ENCODE results near the gene PIGS. TPM values are rescaled to one million over a fixed set of nuclear protein-coding genes. Genes with fewer than 3 reads are reported as not detected.

PIGS gene
- total and polyA plus RNA-seq, 2 of the 13 experiments (the other 11 are each of a cell fraction or from before 2014, with no cell fraction given) = 31.7 to 42.6 TPM

GRCh38 chr17:28552176-28552999 lies 18.9 kb downstream of the PIGS start, which contains the start of gene UNC119 (continued):
- TF ChIP-seq, protein P1, sequence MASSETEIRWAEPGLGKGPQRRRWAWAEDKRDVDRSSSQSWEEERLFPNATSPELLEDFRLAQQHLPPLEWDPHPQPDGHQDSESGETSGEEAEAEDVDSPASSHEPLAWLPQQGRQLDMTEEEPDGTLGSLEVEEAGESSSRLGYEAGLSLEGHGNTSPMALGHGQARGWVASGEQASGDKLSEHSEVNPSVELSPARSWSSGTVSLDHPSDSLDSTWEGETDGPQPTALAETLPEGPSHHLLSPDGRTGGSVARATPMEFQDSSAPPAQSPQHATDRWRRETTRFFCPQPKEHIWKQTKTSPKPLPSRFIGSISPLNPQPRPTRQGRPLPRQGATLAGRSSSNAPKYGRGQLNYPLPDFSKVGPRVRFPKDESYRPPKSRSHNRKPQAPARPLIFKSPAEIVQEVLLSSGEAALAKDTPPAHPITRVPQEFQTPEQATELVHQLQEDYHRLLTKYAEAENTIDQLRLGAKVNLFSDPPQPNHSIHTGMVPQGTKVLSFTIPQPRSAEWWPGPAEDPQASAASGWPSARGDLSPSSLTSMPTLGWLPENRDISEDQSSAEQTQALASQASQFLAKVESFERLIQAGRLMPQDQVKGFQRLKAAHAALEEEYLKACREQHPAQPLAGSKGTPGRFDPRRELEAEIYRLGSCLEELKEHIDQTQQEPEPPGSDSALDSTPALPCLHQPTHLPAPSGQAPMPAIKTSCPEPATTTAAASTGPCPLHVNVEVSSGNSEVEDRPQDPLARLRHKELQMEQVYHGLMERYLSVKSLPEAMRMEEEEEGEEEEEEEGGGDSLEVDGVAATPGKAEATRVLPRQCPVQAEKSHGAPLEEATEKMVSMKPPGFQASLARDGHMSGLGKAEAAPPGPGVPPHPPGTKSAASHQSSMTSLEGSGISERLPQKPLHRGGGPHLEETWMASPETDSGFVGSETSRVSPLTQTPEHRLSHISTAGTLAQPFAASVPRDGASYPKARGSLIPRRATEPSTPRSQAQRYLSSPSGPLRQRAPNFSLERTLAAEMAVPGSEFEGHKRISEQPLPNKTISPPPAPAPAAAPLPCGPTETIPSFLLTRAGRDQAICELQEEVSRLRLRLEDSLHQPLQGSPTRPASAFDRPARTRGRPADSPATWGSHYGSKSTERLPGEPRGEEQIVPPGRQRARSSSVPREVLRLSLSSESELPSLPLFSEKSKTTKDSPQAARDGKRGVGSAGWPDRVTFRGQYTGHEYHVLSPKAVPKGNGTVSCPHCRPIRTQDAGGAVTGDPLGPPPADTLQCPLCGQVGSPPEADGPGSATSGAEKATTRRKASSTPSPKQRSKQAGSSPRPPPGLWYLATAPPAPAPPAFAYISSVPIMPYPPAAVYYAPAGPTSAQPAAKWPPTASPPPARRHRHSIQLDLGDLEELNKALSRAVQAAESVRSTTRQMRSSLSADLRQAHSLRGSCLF (CRISPR knock-in tag; IDR thresholded peaks at IDR 0.05; ENCODE audit: borderline replicate concordance) = no peak
- TF ChIP-seq PHF5A (CRISPR knock-in tag; IDR thresholded peaks at IDR 0.05; ENCODE audit: low read depth, unreplicated experiment) = no peak
- no peak for TF ChIP-seq ZNF230 (CRISPR knock-in tag; IDR thresholded peaks at IDR 0.05)
- TF ChIP-seq, protein P2, sequence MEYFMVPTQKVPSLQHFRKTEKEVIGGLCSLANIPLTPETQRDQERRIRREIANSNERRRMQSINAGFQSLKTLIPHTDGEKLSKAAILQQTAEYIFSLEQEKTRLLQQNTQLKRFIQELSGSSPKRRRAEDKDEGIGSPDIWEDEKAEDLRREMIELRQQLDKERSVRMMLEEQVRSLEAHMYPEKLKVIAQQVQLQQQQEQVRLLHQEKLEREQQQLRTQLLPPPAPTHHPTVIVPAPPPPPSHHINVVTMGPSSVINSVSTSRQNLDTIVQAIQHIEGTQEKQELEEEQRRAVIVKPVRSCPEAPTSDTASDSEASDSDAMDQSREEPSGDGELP (IDR thresholded peaks at IDR 0.05; ENCODE audit: borderline replicate concordance, low read depth) = no peak
- no peak for TF ChIP-seq ZC3H4 (CRISPR knock-in tag; IDR thresholded peaks at IDR 0.05; ENCODE audit: borderline replicate concordance)
- TF ChIP-seq, protein P3, sequence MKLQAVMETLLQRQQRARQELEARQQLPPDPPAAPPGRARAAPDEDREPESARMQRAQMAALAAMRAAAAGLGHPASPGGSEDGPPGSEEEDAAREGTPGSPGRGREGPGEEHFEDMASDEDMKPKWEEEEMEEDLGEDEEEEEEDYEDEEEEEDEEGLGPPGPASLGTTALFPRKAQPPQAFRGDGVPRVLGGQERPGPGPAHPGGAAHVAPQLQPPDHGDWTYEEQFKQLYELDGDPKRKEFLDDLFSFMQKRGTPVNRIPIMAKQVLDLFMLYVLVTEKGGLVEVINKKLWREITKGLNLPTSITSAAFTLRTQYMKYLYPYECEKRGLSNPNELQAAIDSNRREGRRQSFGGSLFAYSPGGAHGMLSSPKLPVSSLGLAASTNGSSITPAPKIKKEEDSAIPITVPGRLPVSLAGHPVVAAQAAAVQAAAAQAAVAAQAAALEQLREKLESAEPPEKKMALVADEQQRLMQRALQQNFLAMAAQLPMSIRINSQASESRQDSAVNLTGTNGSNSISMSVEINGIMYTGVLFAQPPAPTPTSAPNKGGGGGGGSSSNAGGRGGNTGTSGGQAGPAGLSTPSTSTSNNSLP (IDR thresholded peaks at IDR 0.05; ENCODE audit: low read depth, low read length) = no peak
- TF ChIP-seq ZNF747 (CRISPR knock-in tag; IDR thresholded peaks at IDR 0.05; ENCODE audit: borderline replicate concordance) = no peak
- peak; percentile 27; the same call in 1 of the 2 replicates for TF ChIP-seq CREB3 (CRISPR knock-in tag; IDR thresholded peaks at IDR 0.05)
- 0 out of 2 replicates have a peak, but pooled peaks have one; percentile 55 for TF ChIP-seq ZNF263 (CRISPR knock-in tag; IDR thresholded peaks at IDR 0.05)
- no peak for TF ChIP-seq RFX5 (IDR thresholded peaks at IDR 0.05; ENCODE audit: low read depth, low read length)
- TF ChIP-seq, protein P4, sequence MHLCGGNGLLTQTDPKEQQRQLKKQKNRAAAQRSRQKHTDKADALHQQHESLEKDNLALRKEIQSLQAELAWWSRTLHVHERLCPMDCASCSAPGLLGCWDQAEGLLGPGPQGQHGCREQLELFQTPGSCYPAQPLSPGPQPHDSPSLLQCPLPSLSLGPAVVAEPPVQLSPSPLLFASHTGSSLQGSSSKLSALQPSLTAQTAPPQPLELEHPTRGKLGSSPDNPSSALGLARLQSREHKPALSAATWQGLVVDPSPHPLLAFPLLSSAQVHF (CRISPR knock-in tag; IDR thresholded peaks at IDR 0.05) = no peak
- TF ChIP-seq ARNT (IDR thresholded peaks at IDR 0.05) = no peak
- 0 out of 2 replicates have a peak, but pooled peaks have one; percentile 21 for TF ChIP-seq ZNF441 (CRISPR knock-in tag; IDR thresholded peaks at IDR 0.05; ENCODE audit: borderline replicate concordance)
- TF ChIP-seq NFE2 (CRISPR knock-in tag; IDR thresholded peaks at IDR 0.05) = no peak
- no peak for TF ChIP-seq SCMH1 (CRISPR knock-in tag; IDR thresholded peaks at IDR 0.05; ENCODE audit: borderline replicate concordance)
- no peak for TF ChIP-seq ZNF547 (CRISPR knock-in tag; IDR thresholded peaks at IDR 0.05)
- TF ChIP-seq KLF13 (CRISPR knock-in tag; IDR thresholded peaks at IDR 0.05) = no peak
- TF ChIP-seq ZMYM4 (CRISPR knock-in tag; IDR thresholded peaks at IDR 0.05) = no peak
